OCI-LY1 (cell line): ENCODE results near the gene GLI3.

ENCODE experiments used
- EZH2 ChIP-seq: fragments of 200-600 bp; sonication (generic), shearing (Covaris generic); IDR thresholded peaks from 2 replicates; pipeline ENCODE4 v1.8.0; 2017; ENCODE audit warnings: borderline replicate concordance, mixed run types, mild to moderate bottlenecking, antibody characterized with exemption, low read length, moderate library complexity, mixed read lengths
- TF ChIP-seq, protein P1 (sequence below): fragments of 200-600 bp; sonication (generic), shearing (Covaris generic); IDR thresholded peaks from 2 replicates; pipeline ENCODE4 v1.5.1; 2017; ENCODE audit warnings: mild to moderate bottlenecking, antibody characterized with exemption, low read length, moderate library complexity, mixed read lengths

DNA sequence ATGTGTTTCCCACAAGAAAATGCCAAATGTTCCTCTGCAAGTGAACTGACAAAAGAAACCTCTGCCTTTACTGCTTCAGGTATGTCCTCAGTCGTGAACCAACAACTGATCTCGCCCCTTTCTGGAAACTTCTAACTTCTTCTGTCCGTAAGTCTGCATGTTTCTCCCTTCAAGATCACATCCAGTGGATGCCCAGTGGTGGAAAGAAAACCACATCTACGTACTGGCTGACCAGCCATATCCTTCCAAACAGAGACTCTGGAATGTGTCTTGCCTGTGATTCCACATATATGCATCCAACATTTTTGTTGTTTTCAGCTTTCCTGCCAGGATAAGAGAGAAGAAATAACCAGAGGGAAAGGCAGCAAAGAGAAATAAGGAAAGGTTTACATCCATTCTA lies 152.7 kb downstream of the GLI3 start:
- TF ChIP-seq, protein P1, sequence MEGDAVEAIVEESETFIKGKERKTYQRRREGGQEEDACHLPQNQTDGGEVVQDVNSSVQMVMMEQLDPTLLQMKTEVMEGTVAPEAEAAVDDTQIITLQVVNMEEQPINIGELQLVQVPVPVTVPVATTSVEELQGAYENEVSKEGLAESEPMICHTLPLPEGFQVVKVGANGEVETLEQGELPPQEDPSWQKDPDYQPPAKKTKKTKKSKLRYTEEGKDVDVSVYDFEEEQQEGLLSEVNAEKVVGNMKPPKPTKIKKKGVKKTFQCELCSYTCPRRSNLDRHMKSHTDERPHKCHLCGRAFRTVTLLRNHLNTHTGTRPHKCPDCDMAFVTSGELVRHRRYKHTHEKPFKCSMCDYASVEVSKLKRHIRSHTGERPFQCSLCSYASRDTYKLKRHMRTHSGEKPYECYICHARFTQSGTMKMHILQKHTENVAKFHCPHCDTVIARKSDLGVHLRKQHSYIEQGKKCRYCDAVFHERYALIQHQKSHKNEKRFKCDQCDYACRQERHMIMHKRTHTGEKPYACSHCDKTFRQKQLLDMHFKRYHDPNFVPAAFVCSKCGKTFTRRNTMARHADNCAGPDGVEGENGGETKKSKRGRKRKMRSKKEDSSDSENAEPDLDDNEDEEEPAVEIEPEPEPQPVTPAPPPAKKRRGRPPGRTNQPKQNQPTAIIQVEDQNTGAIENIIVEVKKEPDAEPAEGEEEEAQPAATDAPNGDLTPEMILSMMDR, result no peak
- TF ChIP-seq EZH2, result no peak
